22Rv1 (cell line): Measurements from ENCODE around the gene CPNE8.

ENCODE experiments used
- H3K27ac ChIP-seq: fragments of 450-650 bp; 2 replicates; pipeline ENCODE4 v1.5.1; 2017
- ZFX ChIP-seq: fragments of 450-650 bp; IDR thresholded peaks from 2 replicates; pipeline ENCODE4 v1.6.1; 2017; ENCODE audit warnings: antibody characterized with exemption, borderline replicate concordance
- TF ChIP-seq, protein P1 (sequence below): fragments of 450-650 bp; IDR thresholded peaks from 2 replicates; pipeline ENCODE4 v1.5.1; 2017; ENCODE audit warnings: mild to moderate bottlenecking

Gene CPNE8

DNA sequence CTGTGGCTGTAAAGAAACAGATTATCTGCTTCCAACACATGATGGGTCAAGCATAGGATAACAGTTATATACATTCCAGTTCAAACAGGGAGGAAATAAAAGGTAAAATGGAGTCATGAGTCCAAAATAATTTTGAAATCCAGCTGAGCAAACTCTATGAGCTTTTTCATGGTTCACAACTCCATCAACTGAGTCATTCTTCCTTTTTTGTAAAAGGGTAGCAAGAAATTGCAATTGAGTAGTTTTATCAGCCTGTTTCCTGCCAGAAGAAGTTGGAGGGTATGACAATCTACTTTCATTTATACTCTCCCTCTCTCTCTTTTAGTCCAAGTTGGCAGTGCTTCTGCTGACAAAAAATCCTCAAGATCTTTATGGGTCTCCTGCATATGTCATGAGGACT lies 95.6 kb downstream of the CPNE8 start:
- H3K27ac ChIP-seq = no peak overlapping the region
- TF ChIP-seq, protein P1, sequence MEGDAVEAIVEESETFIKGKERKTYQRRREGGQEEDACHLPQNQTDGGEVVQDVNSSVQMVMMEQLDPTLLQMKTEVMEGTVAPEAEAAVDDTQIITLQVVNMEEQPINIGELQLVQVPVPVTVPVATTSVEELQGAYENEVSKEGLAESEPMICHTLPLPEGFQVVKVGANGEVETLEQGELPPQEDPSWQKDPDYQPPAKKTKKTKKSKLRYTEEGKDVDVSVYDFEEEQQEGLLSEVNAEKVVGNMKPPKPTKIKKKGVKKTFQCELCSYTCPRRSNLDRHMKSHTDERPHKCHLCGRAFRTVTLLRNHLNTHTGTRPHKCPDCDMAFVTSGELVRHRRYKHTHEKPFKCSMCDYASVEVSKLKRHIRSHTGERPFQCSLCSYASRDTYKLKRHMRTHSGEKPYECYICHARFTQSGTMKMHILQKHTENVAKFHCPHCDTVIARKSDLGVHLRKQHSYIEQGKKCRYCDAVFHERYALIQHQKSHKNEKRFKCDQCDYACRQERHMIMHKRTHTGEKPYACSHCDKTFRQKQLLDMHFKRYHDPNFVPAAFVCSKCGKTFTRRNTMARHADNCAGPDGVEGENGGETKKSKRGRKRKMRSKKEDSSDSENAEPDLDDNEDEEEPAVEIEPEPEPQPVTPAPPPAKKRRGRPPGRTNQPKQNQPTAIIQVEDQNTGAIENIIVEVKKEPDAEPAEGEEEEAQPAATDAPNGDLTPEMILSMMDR = no peak
- TF ChIP-seq ZFX = no peak

DNA sequence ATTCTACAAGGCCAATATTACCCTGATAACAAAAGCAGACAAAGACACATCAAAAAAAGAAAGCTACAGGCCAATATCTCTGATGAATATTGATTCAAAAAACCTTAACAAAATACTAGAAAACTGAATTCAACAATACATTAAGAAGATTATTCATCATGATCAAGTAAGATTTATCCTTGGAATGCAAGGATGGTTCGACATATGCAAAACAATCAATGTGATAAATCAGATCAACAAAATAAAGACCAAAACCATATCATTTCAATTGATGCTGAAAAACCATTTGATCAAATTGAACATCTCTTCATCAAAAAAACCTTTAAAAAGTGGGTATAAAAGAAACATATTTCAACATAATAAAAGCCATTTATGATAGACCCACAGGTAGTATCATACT lies 117.3 kb downstream of the CPNE8 start:
- no peak overlapping the region for H3K27ac ChIP-seq

DNA sequence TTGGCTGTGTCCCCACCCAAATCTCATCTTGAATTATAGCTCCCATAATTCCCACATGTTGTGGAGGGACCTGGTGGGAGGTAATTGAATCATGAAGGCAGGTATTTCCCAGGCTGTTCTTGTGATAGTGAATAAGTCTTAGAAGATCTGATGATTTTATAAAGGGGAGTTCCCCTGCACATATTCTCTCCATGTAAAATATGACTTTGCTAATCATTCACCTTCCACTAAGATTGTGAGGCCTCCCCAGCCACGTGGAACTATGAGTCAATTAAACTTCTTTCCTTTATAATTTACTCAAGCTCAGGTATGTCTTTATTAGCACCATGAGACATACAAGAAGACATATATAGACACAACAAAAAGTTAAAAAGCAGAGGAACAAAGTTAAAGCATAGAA lies 120.0 kb downstream of the CPNE8 start:
- H3K27ac ChIP-seq = no peak overlapping the region
- TF ChIP-seq, protein P1 = no peak
- TF ChIP-seq ZFX = no peak

More for the DNA sequence above, 117.3 kb downstream of the CPNE8 start:
- TF ChIP-seq ZFX = no peak
- TF ChIP-seq, protein P1 = no peak

DNA sequence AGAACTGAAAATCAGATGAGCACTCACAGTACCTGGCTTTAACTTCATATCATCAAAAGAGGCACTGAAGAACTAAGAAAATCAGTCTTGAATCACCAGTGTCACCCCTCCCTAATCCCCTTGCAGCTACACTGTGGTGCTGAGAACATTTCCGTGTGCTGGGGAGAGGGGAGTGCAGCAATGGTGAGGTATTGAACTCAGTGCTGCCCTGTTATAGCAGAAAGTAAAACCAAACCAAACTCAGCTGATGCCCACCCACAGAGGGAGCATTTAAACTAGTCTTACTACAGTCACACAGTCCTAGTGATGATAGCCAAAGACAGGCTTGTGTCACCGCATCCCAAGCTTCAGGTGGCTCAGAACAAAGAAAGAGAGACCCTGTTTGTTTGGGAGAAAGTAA lies 122.1 kb downstream of the CPNE8 start:
- TF ChIP-seq, protein P1 = no peak
- TF ChIP-seq ZFX = no peak
- no peak overlapping the region for H3K27ac ChIP-seq

DNA sequence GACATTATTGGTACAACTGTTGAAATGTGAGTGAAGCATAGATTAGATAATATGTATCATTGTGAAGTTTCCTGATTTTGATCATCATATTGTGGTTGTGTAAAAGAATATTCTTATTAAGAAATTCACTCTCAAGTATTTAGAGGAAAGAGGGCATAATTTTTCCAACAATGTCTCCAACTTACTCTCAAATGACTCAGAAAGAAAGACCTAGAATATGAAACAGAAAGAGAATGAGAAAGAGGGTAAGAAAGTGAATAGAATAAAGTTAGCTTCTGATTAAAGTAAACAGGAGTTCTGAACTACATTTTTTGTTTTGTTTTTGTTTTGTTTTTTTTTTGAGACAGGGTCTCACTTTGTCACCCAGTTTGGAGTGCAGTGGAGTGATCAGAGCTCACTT lies 123.0 kb downstream of the CPNE8 start:
- H3K27ac ChIP-seq = no peak overlapping the region
- TF ChIP-seq, protein P1 = no peak
- TF ChIP-seq ZFX = no peak

DNA sequence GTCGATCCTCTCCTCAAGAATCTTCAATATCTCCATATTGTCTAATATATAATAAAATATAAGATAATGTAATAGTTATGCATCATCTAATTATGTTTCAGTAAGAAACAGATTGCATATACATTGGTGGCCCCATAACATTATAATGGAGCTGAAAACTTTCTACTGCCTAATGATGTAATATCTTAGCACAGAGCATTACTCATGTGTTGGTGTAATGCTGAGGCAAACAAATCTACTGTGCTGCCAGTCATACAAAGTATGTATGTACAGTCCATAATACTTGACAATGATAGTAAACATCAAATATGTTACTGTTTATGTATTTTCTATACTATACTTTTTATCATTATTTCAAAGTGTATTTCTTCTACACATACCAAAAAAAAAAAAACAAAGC lies 128.7 kb downstream of the CPNE8 start:
- TF ChIP-seq, protein P1 = no peak
- TF ChIP-seq ZFX = no peak
- no peak overlapping the region for H3K27ac ChIP-seq

DNA sequence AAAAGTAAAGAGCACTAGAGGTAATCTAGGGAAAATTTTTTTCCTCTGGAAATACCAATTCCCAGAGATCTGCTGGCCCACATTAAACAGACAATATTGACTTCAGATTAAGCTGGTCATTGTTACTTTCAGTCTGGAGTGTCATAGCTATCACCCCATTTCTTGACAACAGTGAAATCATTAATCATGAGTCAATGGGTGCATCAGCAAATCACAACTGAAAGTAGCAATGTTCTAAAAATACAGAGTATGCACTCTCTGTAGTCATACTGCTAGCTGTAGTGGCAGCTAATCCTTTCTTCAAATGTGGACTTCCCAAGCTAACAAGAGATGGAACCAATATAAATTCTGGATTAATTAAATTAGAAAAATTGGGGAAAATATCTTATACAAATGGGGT lies 129.9 kb downstream of the CPNE8 start:
- TF ChIP-seq, protein P1 = no peak
- TF ChIP-seq ZFX = no peak
- H3K27ac ChIP-seq = no peak overlapping the region
